ENCODE measurements around the gene NAA16.

Gene NAA16

GRCh38 chr13:41370736-41371135 is 59.7 kb downstream of the NAA16 start:
- H3K4me3 ChIP-seq (replicated peaks; ENCODE audit: low read depth, low read length), result no peak overlapping the region
- no peak for TF ChIP-seq CTCF (IDR thresholded peaks at IDR 0.05; ENCODE audit: low read length, missing control alignments)
- DNase-seq (ENCODE audit: low read depth), result peak; percentile 24

- H3K4me3 ChIP-seq (replicated peaks; ENCODE audit: low read depth, low read length), result no peak overlapping the region
- DNase-seq (ENCODE audit: low read depth), result no peak
- no peak for TF ChIP-seq CTCF (IDR thresholded peaks at IDR 0.05; ENCODE audit: low read length, missing control alignments)
Observed at GRCh38 chr13:41377446-41377845, 66.4 kb downstream of the NAA16 start.

- TF ChIP-seq CTCF (IDR thresholded peaks at IDR 0.05; ENCODE audit: low read length, missing control alignments), result no peak
- no peak overlapping the region for H3K4me3 ChIP-seq (replicated peaks; ENCODE audit: low read depth, low read length)
- no peak for DNase-seq (ENCODE audit: low read depth)
Observed at GRCh38 chr13:41382431-41382830, 71.4 kb downstream of the NAA16 start.

GRCh38 chr13:41383386-41383785 is 72.3 kb downstream of the NAA16 start:
- TF ChIP-seq CTCF (IDR thresholded peaks at IDR 0.05; ENCODE audit: low read length, missing control alignments), result no peak
- no peak overlapping the region for H3K4me3 ChIP-seq (replicated peaks; ENCODE audit: low read depth, low read length)
- DNase-seq (ENCODE audit: low read depth), result peak; percentile 43

GRCh38 chr13:41384749-41385503 is 73.9 kb downstream of the NAA16 start:
- no peak overlapping the region for H3K4me3 ChIP-seq (replicated peaks; ENCODE audit: low read depth, low read length)
- DNase-seq (ENCODE audit: low read depth), result peak; percentile 42
- peak; percentile 48 for TF ChIP-seq CTCF (IDR thresholded peaks at IDR 0.05; ENCODE audit: low read length, missing control alignments)

- TF ChIP-seq CTCF (IDR thresholded peaks at IDR 0.05; ENCODE audit: low read length, missing control alignments), result no peak
- no peak overlapping the region for H3K4me3 ChIP-seq (replicated peaks; ENCODE audit: low read depth, low read length)
- no peak for DNase-seq (ENCODE audit: low read depth)
Observed at GRCh38 chr13:41386211-41386610, 75.1 kb downstream of the NAA16 start.

- H3K4me3 ChIP-seq (replicated peaks; ENCODE audit: low read depth, low read length), result no peak overlapping the region
- DNase-seq (ENCODE audit: low read depth), result no peak
- TF ChIP-seq CTCF (IDR thresholded peaks at IDR 0.05; ENCODE audit: low read length, missing control alignments), result no peak
Observed at GRCh38 chr13:41387576-41387975, 76.5 kb downstream of the NAA16 start.

Data from fibroblast of pulmonary artery (primary cell).